ENCODE data around the gene NAGS.

DNA sequence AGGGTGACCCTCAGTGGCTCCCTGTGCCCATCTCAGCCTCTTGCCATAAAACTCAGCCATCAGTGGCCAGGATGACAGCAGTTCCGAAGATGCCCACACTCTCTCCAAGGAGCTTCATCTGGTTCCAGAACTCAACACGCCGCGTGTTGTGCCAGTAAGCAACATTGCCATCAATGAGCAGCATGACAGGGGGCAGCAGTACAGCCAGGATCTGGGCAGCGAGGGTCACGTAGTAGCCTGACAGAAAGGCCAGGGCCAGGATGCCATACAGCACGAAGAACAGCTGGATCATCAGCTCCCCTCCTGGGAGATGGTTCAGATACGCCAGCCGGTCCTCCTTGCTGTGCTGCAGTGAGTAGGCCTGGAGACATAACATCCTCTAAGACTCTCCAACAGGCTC is 7.5 kb downstream of the NAGS start:
- no peak for TF ChIP-seq POLR2AphosphoS5 (IDR thresholded peaks at IDR 0.05)
- TF ChIP-seq, protein P1, sequence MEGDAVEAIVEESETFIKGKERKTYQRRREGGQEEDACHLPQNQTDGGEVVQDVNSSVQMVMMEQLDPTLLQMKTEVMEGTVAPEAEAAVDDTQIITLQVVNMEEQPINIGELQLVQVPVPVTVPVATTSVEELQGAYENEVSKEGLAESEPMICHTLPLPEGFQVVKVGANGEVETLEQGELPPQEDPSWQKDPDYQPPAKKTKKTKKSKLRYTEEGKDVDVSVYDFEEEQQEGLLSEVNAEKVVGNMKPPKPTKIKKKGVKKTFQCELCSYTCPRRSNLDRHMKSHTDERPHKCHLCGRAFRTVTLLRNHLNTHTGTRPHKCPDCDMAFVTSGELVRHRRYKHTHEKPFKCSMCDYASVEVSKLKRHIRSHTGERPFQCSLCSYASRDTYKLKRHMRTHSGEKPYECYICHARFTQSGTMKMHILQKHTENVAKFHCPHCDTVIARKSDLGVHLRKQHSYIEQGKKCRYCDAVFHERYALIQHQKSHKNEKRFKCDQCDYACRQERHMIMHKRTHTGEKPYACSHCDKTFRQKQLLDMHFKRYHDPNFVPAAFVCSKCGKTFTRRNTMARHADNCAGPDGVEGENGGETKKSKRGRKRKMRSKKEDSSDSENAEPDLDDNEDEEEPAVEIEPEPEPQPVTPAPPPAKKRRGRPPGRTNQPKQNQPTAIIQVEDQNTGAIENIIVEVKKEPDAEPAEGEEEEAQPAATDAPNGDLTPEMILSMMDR (IDR thresholded peaks at IDR 0.05) = no peak

Data from breast epithelium (tissue), 3 donors.